HG03571 (cell line): ENCODE measurements around the gene JOSD1.

Experiments
- ATAC-seq: cut with Tn5 transposase; IDR thresholded peaks from one replicate; pipeline ENCODE4 v1.9.1; 2021; ENCODE audit not compliant: unreplicated experiment

JOSD1 gene

GRCh38 chr22:38700789-38701628 is at the start of gene JOSD1:
Gene JOSD1, minus strand, starts transcription at chr22:38700943. Its CDS starts 956 bp downstream, at chr22:38699987.
- ATAC-seq, result peak; percentile 31

DNA sequence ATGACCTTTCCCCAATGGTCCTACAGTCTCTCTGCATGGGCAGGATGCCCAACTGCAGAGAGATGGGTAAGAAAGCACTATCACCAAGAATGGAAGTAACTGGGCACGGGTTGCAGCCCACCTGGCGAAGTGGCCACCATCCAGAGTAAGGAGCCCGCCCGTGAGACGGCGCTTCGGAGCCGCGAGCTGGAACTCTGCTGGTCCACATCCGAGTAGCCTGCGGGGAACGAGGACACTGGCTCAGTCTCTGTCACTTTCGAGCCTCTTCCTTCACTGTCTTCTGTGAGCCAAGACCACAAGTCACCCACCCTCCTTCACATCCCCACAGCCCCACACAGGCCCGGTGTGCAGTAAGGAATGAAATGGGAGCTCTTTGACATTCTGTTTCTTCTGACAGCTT is 49.4 kb upstream of the JOSD1 start:
- ATAC-seq, result no peak

- no peak for ATAC-seq
These were observed 47.9 kb upstream of the JOSD1 start for GRCh38 chr22:38748487-38749136.

GRCh38 chr22:38745676-38746460 is 45.1 kb upstream of the JOSD1 start:
- ATAC-seq, result no peak

- no peak for ATAC-seq
These were observed 44.2 kb upstream of the JOSD1 start for GRCh38 chr22:38744981-38745380.

DNA sequence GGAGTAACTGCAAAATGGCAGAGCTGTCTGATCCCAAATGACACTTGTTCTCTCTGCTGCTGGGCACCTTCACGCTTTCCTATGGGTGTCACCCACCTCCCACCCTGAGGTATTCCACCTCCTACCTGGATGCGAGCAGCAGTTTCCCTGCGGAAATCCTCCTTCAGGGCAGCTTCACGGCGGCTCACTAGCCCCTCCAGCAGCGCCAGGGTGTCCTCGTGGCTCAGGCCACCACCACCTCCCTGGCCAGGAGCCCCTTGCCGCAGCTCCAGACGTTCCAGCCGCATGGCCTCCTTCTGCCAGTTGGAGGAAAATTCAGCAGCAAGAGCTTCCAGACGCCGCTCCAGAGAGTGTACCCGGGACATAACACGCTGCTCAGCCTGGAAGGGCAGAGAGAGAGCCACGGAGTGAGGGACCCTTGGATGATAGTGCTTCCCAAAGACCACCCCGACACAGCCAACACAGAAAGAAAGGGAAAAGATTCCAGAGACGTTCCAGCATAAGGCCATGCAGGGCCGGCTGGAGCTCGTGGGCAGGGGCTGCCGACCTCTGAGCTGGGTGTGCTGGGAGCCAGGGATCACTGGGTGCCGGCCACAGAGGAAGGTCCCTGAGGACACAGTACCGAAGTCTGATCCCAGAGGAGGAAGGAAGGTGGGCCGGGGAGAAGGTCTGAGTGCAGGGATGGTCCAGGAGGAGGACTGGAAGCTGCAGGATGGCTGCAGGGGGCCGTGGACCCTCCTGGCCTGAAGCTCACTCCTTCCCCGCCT is 41.6 kb upstream of the JOSD1 start:
- ATAC-seq, result no peak

- ATAC-seq, result no peak
These were observed 40.8 kb upstream of the JOSD1 start for GRCh38 chr22:38741576-38741975.

DNA sequence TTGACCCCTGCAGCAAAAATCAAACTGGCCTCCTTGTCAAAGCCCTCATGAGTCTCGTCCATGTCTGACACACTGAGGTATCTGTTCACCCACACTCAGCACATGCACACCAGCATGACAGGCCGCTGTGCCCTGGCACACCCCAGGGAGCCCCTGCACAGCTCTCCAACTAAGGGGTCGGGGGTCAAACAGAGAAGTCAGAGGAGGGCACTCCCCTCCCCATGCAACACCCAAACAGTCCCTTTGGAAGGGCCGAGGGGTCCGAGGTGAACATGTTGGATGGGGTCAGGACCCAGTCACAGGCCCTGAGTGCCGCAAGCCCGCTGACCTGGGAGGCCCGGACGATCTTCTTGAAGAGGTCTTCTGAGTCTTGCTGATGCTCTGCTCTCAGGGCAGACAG is 40.4 kb upstream of the JOSD1 start:
- no peak for ATAC-seq

- ATAC-seq, result no peak
These were observed 40.0 kb upstream of the JOSD1 start for GRCh38 chr22:38740754-38741153.

GRCh38 chr22:38740116-38740723 is 39.5 kb upstream of the JOSD1 start:
- no peak for ATAC-seq

- ATAC-seq, result no peak
These were observed 38.7 kb upstream of the JOSD1 start for GRCh38 chr22:38739300-38740055.

DNA sequence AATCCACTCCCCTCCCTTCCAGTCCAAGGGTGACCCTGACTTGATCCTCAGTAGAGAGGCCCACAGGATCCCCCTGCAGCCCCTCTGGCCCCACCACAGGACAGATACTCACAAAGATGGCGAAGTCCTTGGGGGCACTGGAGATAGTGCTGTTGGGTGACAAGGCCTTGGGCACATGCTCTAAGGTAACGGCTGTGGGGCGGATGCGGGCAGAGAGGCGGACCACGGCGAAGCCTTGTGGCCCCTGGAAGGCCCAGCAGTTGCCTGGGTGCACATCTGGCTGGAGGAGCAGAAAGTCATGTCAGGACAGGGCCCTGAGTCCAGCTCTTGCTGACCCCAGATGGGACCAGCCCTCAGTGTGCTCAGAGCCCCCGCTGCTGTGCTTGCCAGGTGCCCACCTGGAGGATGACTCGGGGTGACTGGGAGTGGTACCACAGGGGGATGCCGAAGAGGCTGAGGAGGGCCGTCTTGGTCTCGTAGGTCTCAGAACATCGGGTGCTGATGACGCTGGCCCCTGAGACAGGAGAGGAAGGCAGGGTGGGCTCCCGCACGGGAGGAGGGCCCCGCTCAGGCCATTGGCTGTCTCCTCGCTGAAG is 37.8 kb upstream of the JOSD1 start:
- no peak for ATAC-seq

- ATAC-seq, result no peak
These were observed 36.7 kb upstream of the JOSD1 start for GRCh38 chr22:38737302-38738060.

DNA sequence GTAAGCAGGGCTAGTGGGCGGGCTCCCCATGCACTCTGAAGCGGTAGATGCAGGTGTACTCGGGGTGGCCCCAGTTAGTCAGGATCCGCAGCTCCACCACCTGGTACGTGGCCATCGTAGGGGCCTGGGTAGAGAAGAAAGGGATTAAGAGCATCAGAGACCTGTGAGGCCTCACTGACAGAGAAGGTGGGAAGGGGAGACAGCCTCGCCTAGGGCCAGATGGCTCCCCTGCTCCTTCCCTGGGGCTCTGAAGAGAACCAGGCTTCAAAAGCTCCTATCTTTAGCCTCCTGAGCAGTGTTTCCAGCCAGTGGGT is 35.5 kb upstream of the JOSD1 start:
- no peak for ATAC-seq

- ATAC-seq, result no peak
These were observed 34.9 kb upstream of the JOSD1 start for GRCh38 chr22:38735465-38736256.

- no peak for ATAC-seq
These were observed 34.4 kb upstream of the JOSD1 start for GRCh38 chr22:38735126-38735464.

DNA sequence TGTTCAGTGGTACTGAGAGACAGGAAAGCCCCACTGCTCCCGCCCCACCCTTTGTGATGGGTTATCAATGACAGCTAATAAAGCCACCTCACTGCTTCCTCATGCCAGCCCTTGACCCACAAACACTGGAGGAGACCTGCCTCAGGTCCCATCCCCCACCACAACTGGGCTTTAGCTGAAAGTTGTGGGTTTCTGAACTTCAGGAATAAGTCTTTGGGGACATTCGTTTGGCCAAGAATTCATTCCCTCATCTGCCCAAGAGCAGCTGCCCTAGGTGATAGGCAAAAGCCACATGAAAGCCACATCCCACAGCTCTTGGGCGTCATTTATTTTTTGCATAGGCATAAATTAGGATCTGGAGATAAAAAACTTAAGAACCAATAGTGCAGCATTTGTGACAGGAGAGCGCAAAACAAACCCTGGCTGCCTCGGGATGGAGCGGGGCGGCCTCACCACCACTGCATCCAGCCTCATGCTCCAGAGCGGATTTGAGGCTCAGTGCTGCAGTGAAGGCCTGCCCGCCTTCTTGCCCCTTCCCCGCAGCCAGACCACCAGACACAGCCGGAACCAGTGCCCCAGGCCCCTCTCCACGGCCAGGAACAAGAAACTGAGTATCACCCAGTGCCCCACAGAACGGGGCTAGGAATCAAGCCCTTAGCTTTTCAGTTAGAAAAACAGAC is 33.8 kb upstream of the JOSD1 start:
- no peak for ATAC-seq
